ENCODE data around the gene MYBPC3.
A peak's percentile ranks its signal among the peaks of the same experiment; 100 is the strongest.

Gene MYBPC3

DNA sequence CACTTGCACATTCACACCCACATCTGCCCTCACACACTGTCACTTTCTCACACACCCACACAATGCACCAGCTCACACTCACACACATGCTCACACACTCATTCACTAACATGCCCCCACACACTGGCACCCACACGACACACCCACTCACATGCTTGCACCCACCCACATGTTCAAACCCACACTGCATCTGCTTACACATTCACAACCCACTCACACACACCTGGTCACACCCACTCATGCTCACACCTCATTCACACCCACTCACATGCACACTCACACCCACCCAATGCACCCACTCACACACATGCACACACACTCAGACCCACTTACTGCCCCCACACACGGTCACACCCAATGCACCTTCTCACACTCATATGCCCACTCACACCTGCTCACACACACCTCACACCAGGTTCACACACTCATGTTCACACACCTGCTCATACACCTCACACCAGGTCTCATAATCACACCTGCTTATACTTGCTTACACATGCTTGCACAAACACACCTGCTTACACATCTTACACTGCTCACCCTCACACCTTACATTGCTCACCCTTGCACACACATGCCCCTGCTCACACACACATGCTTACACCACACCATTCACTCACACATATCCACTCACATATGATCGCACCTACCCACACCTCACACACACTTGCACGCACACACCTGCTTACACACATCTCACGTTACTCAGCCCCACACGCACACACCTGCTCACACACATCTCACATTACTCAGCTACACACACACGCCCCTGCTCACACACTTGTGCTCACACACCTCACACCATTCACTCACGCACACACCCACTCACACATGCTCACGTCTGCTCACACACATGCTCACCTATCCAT, 3.9 kb upstream of the MYBPC3 start:
- DNase-seq: no peak

DNA sequence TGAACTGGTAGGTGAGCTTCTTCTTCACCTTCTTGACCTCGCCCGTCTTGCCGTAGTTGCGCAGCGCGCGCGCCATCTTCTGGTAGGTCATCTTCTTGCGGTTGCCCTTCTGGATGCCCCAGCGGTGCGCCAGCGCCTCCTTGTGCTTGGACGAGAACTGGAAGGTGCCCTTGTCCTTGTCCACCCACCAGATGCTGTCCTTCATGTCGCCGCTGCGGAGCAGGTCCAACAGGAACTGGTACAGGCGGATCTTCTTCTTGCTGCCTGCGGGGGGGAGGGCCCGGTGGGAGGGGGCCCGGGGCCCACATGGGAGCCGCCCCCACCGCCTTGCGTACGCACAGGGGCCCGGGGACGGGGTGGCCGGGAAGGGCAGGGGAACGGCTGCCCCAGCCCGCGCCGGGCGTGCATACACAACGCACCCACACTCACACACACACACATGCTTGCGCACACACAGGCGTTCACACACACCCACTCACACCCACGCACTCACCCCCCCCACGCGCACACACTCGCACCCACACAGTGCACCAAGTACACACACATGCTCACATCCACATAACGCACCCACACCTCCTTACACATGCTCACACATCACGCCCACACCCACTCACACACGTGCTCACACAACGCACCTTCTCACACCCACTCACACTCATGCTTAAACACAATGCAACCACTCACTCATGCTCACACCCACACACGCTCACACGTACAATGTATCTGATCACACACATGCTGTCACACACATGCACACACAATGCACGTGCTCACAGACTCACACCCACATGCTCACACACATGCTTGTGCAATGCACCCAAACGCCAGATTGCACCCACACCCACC, 3.0 kb upstream of the MYBPC3 start:
- peak; percentile 93 for DNase-seq

DNA sequence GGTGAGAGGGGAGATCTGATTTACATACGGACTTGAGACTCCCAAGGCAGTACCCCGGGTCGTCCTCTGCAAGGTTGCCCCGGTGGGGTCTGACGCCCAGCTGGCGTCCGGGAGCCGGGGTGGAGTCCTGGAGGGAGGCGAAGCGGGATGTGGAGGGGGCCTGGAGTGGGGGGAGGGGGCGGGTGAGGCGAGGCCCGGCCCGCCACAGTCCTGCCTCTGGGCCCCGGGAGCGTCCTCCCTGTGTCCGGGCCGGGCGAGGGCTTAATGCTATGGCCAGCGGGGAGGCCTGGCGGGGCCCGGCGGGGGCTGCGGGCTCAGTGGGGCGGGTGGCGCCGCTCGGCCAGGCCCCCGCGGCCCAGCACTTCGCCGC, 2.4 kb upstream of the MYBPC3 start:
- DNase-seq: no peak

DNA sequence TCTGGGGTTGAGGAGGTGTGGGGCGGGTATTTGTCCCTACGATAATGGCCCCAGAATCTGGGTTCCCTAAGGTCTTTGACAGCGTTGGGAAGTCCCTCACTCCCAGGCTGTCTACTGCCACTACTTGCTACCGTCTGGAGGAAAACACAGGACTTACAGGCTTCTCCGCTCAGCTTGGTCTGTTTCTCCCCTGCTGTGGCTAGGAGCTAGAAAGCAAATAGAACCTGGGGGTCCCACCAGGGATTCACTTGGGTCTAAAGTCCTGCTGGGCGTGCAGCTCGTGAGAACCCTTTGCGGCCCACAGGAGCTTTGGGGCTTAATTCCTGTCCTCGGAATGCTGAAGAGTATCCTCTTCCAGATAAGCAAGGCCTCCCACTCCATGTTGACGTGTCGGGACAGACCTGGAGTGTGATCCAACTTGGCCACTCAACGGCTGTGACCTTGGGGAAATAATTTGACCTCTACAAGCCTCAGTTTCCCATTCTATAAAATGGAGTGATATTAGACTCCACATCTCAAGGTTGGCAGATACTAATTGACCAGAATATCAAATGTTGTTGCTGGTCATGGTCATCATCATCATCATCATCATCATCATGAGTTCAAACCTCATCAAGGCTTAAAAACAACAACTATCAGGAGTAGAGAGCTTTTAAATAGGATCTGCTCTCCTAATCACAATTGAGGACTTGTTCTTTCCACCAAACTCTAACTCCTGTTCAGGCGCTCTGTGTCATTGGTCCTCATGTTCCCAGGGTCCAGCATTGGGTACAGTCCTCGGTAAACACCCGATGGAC, 1.7 kb upstream of the MYBPC3 start:
- no peak for DNase-seq

DNA sequence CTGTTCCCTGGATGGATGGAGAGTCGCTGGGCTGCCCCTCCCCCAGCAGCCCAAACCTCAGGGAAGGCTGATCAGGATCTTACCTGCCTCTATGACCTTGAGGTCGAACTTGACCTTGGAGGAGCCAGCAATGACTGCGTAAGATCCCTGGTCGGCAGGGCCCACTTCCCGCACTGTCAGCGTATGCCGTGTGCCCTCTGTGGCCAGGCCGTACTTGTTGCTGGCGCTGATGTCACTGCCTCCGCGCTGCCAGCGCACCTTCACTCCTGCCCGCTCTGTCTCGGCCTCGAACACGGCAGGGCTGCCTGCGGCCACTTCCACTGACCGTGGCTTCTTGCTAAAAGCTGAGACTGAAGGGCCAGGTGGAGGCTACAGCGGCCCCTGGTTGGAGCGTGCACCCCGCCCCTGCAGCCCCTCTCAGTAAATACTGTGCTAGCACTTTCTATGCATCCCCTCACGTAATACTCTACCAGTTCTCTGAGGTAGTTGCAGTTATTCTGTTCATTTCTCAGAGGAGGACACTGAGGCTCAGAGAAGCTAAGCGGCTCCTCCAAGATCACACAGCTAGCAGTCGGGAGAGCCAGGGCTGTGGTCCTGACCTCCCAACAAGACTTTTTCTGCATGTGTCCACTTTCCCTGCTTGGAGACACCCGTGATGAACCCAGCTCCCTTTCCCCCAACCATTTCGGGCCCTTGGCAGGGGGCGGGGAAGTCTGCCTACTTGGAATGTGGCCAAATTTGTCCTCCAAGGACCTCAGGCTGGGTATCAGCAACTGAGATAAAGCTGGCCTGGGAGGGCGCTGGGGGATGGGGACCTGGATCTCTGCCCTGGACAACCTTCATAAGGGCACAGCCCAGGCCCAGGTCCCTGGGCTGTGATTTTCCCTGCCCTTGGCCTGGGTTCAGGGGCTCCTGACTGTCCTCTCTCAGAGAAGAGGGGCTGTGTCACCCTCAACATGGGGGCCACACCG, 1.1 kb downstream of the MYBPC3 start:
- no peak for DNase-seq

DNA sequence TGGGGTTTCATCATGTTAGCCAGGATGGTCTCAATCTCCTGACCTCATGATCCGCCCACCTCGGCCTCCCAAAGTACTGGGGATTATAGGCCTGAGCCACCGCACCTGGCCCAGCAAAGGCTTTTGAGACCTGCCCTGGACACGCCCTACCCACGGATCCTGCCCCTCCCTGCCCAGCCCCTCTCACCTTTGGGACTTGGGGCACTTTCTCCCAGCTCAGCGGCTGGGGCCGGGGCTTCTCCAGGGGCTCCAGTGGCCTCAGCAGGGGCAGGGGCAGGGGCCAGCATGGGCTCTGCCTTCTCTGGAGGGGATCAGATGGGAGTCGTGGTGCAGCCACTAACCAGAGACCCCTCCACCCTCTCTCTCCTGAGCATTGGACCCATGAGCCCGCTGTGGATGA, 2.2 kb downstream of the MYBPC3 start:
- no peak for DNase-seq

DNA sequence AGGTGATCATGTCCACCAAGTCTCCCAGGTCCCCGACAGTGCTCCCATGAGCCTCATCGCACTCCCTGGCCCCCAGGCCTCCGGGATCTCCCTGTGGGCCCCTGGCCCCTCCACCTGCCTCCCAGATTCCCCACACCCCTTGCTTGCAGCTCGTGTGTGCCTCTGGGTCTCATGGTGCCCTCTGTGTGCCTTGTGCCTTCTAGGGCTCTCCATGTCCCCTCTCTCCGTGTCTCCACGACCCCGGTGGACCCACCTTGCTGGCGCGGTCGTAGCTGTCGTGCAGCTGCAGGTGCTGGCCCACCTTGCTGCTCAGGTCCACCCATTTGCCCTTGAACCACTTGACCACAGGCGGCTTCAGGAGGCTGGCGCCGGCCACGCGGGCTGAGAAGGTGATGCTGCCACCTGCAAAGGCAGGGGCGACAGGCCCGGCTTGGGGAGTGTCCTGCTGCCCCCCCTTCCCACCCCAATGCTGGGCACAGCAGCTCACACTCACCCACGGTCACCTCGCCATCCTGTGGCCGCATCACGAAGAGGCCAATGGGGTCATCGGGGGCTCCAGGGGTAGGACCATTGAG, 2.9 kb downstream of the MYBPC3 start:
- DNase-seq: no peak

DNA sequence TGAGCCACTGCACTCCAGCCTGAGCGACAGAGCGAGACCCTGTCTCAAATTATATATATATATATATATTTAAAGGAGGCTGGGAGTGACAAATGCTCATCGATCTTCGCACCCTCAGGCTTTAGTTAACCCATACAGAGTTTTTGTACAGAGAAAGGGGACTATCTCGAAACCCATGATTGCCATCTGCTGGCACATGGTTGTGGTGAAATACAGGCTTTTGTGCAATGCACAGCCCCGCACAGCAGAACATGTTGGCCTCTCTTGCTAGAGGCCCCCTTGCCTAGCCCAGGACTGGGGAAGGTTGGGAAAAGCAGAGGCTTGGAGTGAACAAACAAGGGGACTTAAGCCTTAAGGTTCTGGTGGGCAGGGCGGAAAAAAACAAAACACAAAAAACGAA, 3.6 kb downstream of the MYBPC3 start:
- peak; percentile 11 for DNase-seq

DNA sequence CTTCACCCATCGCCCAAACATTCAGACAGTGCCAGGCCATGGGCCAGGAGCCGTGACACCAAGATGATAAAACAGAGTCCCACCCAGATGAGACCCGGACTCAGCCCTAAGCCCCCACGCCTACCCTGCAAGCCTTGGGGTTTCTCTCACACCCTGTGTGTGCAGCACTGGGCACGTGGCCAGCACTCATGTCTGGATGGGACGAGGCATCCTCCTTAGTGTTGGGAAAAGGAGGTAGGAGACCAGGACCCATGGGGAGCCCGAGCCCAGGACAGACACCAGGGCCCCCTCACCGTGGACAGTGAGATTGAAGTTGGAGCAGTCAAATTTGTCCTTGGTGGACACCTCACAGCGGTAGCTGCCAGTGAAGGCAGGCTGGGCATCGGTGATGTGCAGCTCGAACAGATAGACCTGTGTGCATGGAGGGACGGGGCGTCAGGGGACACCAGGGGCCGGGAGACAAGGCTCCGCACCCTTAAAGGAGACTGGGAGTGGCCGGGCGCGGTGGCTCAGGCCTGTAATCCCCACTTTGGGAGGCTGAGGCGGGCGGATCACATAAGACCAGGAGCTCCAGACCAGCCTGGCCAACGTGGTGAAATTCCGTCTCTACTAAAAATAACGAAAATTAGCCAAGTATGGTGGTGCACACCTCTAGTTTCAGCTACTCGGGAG, 4.2 kb downstream of the MYBPC3 start:
- DNase-seq: no peak

DNA sequence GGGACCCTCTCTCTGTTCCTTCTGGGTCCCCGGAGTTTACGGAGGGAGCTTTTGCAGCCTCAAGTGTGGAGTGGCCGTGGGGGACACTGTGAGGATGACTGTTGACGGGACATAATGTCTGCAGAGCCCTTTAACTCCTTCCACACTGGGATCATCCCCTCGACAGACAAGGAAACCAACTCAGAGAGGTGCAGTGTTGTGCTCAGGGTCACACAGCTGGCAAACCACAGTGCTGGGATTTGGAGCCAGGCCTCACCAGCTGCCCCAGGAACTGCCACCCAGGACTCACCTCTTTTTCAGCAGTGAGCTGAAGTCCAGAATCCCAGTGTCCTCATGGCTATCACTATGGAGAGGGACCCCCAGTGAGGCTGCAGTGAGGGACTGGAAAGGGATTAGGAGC, 5.4 kb downstream of the MYBPC3 start:
- no peak for DNase-seq

DNA sequence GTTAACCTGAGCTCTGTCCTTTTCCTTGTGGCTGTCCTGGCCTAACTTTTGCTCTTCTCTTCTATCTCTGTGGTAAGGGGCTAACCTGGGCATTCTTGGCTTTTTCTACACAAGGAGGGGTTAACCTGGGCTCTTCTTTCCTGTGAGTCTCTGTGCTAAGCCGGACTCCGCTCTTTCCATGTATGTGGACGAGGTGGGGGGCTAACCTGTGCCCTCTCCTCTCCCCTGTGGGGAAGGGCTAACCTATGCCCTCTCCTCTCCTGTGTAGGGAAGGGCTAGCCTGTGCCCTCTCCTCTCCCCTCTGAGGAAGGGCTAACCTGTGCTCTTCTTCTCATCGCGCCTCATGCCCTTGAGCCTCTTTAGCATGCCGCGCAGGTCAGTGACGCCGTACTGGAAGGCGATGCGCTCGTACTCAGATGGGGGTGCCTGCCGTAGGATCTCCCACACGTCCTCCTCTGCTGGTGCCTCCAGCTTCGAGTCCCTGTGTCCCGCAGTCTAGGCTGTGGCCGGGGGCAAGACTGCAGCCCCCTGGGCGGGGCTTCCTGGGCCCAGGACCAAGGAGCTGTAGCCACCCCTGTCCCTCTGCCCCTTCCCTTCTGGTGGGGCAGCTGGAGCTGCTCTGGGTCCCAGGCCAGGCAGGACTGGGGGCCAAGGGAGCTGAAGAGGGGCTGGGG, 6.5 kb downstream of the MYBPC3 start:
- no peak for DNase-seq

DNA sequence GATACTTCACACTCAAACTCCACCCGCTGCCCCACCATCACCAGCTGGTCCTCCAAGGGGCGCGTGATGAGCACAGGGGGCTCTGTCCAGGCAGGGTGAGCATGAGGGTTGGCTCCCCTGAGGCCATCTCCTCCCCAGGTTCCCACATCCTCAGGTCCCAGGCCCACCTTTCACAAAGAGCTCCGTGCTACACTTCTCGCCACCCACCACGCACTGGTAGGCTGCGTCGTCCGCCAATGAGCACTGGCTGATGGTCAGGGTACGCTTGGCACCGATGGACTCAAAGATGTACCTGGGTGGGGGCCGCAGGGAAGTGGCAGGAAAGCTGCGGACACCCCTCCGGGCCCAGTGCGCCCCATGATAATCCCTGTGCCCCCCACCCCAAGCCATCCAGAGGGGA, 9.6 kb downstream of the MYBPC3 start:
- DNase-seq: no peak

DNA sequence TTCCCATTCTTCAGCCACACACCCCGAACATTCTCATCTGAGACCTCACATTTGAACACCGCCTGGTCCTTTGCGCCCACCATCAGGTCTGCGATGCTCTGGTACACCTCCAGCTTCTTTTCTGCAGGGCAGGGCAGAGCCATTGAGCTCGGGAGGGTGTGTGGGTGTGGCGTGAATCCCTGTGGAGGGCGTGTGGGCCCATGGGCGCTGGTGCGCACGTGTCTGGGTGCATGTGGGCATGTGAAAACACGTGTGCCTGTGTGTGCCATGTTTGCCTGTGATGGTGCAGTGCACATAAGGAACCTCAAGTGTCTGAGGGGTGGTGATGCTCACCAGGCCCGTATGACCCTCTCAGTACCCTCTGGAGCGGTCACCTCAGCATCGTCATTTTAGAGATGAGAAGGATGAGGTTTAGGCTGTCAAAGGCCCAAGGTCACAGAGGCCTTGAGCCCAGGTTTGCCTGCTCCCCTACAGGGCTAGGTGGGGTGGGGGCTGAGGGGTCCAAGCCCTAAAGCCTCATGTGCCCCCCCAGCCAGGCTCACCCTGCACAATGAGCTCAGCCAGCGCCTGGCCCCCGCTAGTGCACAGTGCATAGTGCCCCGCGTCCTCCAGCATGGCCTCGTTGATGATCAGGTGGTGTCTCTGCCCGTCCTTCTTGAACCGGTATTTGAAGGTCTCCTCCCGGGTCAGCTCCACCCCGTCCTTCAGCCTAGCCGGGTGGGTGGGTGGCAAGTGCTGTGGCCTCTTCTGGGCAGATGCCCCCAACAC, 10.3 kb downstream of the MYBPC3 start:
- DNase-seq: no peak

DNA sequence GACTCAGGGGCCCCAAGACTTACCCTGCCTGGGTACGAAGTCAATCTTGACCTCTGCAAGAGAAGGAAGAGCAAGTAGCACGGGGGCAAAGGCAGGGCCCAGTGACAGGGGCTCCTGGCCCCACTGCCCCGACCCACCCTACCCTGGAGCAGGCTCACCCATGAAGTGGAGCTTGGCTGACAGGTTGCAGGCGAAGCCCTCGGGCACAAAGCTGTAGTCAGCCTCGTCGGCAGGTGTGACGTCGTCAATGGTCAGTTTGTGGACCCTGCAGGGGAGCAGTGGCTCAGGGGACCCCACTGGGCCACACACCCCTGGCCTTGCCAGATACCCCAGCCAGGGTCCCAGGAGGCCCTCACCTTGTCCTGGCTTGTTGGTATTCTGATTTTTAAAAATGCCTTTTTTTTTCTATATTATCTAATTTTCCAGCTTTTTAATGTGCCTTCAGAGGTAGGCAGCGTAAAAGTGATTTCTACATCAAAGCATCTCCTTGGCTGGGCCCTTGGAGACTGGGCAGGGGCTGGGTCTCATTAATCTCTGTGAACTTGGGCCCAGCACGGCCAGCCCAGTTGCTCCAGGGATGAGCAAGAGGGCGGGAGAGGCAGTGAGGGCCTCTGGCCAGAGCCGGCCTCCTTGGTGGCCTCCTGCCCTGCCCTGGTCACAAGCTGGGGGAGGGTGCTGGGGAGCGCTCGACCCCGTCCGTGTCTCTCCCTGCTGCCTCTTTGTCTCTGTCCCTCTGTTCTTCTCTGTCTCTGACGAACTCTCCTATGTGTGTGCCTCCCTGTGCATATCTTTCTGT, 11.3 kb downstream of the MYBPC3 start:
- no peak for DNase-seq

DNA sequence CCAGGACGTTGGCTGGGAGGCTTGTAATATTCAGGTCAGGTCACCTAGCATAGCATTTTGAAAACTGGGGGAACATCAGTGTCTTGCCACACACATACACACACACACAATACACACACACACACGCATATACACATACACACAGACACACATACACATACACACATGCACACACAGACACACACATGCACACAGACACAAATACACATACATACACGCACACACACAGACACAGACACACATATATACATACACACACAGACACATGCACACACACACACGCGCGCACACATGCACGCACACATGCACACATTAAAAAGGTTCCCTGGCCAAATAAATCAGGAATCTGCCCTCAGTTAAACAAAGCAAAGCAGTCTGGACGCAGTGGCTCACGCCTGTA, 12.5 kb downstream of the MYBPC3 start:
- no peak for DNase-seq

DNA sequence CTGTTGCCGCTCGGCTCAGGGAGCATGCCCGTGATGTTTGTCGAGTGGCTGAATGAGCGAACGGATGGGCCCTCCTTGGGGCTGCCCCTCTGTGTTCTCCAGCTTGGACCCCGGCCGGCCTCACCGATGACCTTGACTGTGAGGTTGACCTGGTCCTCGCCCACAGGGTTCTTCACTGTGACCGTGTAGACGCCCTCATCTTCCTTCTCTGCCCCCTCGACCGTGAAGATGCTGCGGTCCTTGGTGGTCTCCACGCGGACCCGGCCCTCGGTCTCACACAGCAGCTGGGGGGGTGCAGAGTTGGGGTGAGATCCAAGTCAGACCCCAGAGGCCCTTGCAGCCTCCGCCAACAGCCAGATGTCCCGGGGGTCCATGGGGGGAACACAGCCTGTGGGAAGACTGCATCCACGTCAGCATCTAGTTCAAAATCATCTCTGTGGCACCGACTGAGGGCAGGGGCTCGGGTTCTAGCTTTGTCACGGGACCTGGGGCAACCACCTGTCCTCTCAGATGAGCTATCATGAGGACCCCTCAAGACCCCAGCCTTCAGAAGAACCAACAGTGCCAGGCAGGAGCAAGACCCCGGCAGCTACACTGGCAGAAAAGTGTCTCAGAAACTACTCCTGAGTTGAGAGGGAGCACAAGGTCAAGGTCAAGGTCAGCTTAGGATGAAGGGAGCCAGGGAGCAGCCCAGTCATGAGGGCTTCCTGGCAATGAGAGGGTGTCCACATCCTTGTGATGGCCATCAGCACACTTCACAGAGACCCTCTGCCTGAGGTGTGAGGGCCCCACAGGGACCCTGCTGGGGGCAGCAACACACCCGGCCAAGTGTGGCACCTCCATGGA, 13.9 kb downstream of the MYBPC3 start:
- DNase-seq: no peak

DNA sequence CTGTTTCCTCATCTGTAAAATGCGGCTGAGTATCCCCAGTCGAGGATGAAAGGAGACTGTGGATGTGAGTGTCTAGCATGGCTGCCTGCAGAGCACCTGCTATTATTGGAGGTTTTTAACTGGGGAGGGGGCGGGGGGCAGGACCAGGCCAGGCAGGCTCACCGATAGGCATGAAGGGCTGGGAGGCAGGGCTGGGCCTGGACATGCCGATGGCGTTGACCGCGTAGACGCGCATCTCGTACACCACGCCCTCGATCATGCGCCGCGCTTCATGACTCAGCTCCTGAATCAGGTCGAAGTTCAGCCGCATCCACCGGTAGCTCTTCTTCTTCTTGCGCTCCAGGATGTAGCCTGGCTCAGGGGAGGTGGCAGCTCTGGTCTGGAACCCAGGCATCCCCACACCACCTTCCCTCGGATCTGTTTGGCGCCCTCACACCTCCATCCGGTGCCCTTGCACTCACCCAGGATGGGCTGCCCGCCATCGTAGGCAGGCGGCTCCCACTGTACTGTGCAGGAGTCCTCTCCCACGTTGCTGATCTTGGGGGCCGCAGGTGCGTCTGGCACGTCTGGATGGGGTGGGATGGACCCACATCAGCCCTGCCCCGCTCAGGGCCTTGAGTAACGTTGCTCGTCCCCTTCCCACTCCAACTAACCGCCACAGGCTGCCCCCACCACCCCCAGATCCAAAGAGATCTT, 15.1 kb downstream of the MYBPC3 start:
- no peak for DNase-seq

Data from DMS153 (cell line).